Activated CD8-positive, alpha-beta memory T cell treated with anti-CD3 and anti-CD28 coated beads for 36 hours (primary cell): Measurements from ENCODE around the gene SRSF5. TPM values are rescaled to one million over a fixed set of nuclear protein-coding genes. Genes with fewer than 3 reads are reported as not detected.

Source experiments
- total RNA-seq, 2 experiments: library from RNA; stranded (reverse); gene quantifications; one replicate each; pipeline ENCODE4 v1.2.3, GENCODE V29; 2021

SRSF5 gene
- total RNA-seq, 2 experiments from 2014 or later = 255 to 262 TPM

Other genes starting within 250 kb of the SRSF5 start
- gene CCDC177, start 192.3 kb upstream of the SRSF5 start, total RNA-seq = under 1 TPM in 1 of 2 experiments, not detected in 1; 0.04 TPM
- 10 to 100 TPM; 53.3 to 56.9 TPM for gene SUSD6, start 155.5 kb upstream of the SRSF5 start, total RNA-seq
- not detected for gene SLC10A1, start 30.1 kb downstream of the SRSF5 start, total RNA-seq
- gene SMOC1, start 112.3 kb downstream of the SRSF5 start, total RNA-seq = not detected